CD14-positive monocyte (primary cell): ENCODE measurements around the gene ITIH1. TPM values are rescaled to one million over a fixed set of nuclear protein-coding genes. Genes with fewer than 3 reads are reported as not detected.

Experiments
- DNase-seq, 3 donors: peaks; one replicate each; pipeline ENCODE4 v3.0.0-alpha.2; 2011 to 2022
- H2AFZ ChIP-seq: 2 replicates; pipeline ENCODE4 v1.6.0; 2012; ENCODE audit warnings: mild to moderate bottlenecking, low read depth, low read length, inconsistent platforms; ENCODE audit not compliant: insufficient read depth, poor library complexity, severe bottlenecking
- H3K27ac ChIP-seq, 2 donors: 1 replicate in 1 of 2; 2 replicates in 1 of 2; pipeline ENCODE4 v1.5.1; 2012 to 2013; ENCODE audit warnings: low read length in 2 of 2, control low read depth in 1 of 2, inconsistent platforms in 1 of 2, low read depth in 1 of 2, mild to moderate bottlenecking in 1 of 2
- H3K27me3 ChIP-seq, 2 donors: one replicate each; pipeline versions ENCODE4 v1.6.0 to v1.6.1; 2011 to 2013; ENCODE audit warnings: low read length in 2 of 2; ENCODE audit not compliant: control insufficient read depth in 2 of 2, insufficient read depth in 2 of 2
- H3K36me3 ChIP-seq, 2 donors: replicated peaks in 1 of 2; 1 replicate in 1 of 2; 2 replicates in 1 of 2; pipeline versions ENCODE4 v1.5.1 to v1.6.1; 2012 to 2013; ENCODE audit warnings: low read length in 2 of 2, control low read depth in 1 of 2, inconsistent platforms in 1 of 2, mild to moderate bottlenecking in 1 of 2; ENCODE audit not compliant: insufficient read depth in 2 of 2, control insufficient read depth in 1 of 2
- H3K4me1 ChIP-seq, 2 donors: 1 replicate in 1 of 2; 2 replicates in 1 of 2; pipeline versions ENCODE4 v1.5.1 to v1.6.1; 2012 to 2013; ENCODE audit warnings: low read length in 2 of 2, control low read depth in 1 of 2, inconsistent platforms in 1 of 2, mild to moderate bottlenecking in 1 of 2, moderate library complexity in 1 of 2; ENCODE audit not compliant: insufficient read depth in 2 of 2, control insufficient read depth in 1 of 2
- H3K4me2 ChIP-seq: replicated peaks from 2 replicates; pipeline ENCODE3; 2012; ENCODE audit warnings: low read length, moderate library complexity, mild to moderate bottlenecking; ENCODE audit not compliant: poor library complexity, severe bottlenecking; ENCODE audit errors: extremely low read depth
- H3K4me3 ChIP-seq, 3 experiments: fragments of 200-600 bp in 1 of 3; sonication (generic) in 1 of 3; replicated peaks in 1 of 3; 1 replicate in 2 of 3; 2 replicates in 1 of 3; pipeline ENCODE4 v1.5.1; 2011 to 2013; ENCODE audit warnings: low read length in 3 of 3, mild to moderate bottlenecking in 3 of 3, control low read depth in 2 of 3, low read depth in 2 of 3, inconsistent platforms in 1 of 3, moderate library complexity in 1 of 3
- H3K79me2 ChIP-seq: 2 replicates; pipeline ENCODE4 v1.6.0; 2012; ENCODE audit warnings: mild to moderate bottlenecking, control low read depth, inconsistent platforms, low read length, moderate library complexity; ENCODE audit not compliant: insufficient read depth
- H3K9ac ChIP-seq: 2 replicates; pipeline ENCODE4 v1.6.0; 2017; ENCODE audit warnings: low read length, mild to moderate bottlenecking; ENCODE audit not compliant: insufficient read depth, poor library complexity, severe bottlenecking
- H3K9me3 ChIP-seq, 2 donors: replicated peaks in 1 of 2; 1 replicate in 1 of 2; 2 replicates in 1 of 2; pipeline versions ENCODE4 v1.5.1 to v1.6.1; 2012 to 2013; ENCODE audit warnings: low read length in 2 of 2, control low read depth in 1 of 2; ENCODE audit not compliant: control insufficient read depth in 1 of 2, insufficient read depth in 1 of 2
- H4K20me1 ChIP-seq: 2 replicates; pipeline ENCODE4 v1.6.0; 2012; ENCODE audit warnings: mild to moderate bottlenecking, low read length, control low read depth, moderate library complexity; ENCODE audit not compliant: insufficient read depth
- H3K27ac Mint-ChIP-seq, 7 donors: one replicate each; pipeline ENCODE4 v1.8.0; 2020; ENCODE audit warnings: mild to moderate bottlenecking in 7 of 7, mixed read lengths in 7 of 7, moderate library complexity in 6 of 7, inconsistent platforms in 2 of 7
- H3K27me3 Mint-ChIP-seq, 3 donors: one replicate each; pipeline ENCODE4 v1.8.0; 2021 to 2022; ENCODE audit warnings: low read depth in 3 of 3, mild to moderate bottlenecking in 3 of 3, mixed read lengths in 3 of 3, moderate library complexity in 3 of 3, inconsistent platforms in 1 of 3
- H3K36me3 Mint-ChIP-seq, 2 donors: one replicate each; pipeline ENCODE4 v1.8.0; 2020; ENCODE audit warnings: mixed read lengths in 2 of 2, inconsistent platforms in 1 of 2, mild to moderate bottlenecking in 1 of 2
- H3K4me1 Mint-ChIP-seq: one replicate; pipeline ENCODE4 v1.8.0; 2020; ENCODE audit warnings: mild to moderate bottlenecking, mixed read lengths
- H3K4me3 Mint-ChIP-seq, 2 donors: one replicate each; pipeline ENCODE4 v1.8.0; 2020; ENCODE audit warnings: mild to moderate bottlenecking in 2 of 2, mixed read lengths in 2 of 2, moderate library complexity in 1 of 2
- H3K9me3 Mint-ChIP-seq, 7 donors: one replicate each; pipeline ENCODE4 v1.8.0; 2020 to 2022; ENCODE audit warnings: mixed read lengths in 7 of 7, mild to moderate bottlenecking in 6 of 7, moderate library complexity in 6 of 7, inconsistent platforms in 2 of 7
- WGBS: methylation state at CpG from one replicate; pipeline ENCODE4 v1.1.5; 2013; ENCODE audit warnings: missing lambda C conversion rate; ENCODE audit not compliant: insufficient coverage; 5-methylcytosine and 5-hydroxymethylcytosine counted together
- intact Hi-C, 2 donors: fragments of 100-400 bp; cut with micrococcal nuclease; formaldehyde crosslinking; loops; one replicate each; pipeline versions ENCODE4 v1.15.0 to v1.15.1; 2023
- polyA plus RNA-seq, 3 donors: library from polyadenylated mRNA; depleted of rRNA in 1 of 3; unstranded in 2 of 3; stranded (reverse) in 1 of 3; fragments of 300-500 nt in 2 of 3; fragments of >200 nt in 1 of 3; fragmentation: Illumina TruSeq in 2 of 3; gene quantifications; 1 replicate in 2 of 3; 2 replicates in 1 of 3; pipeline ENCODE4 v1.2.3, GENCODE V29; 2012 to 2021
- TF ChIP-seq, protein P1 (sequence below): fragments of 200-600 bp; IDR thresholded peaks from one replicate; pipeline ENCODE4 v1.8.0; 2022; ENCODE audit warnings: antibody characterized with exemption, mild to moderate bottlenecking

The ITIH1 gene
- polyA plus RNA-seq, 3 donors = 0.75 to 4.4 (median 1.3) TPM

DNA sequence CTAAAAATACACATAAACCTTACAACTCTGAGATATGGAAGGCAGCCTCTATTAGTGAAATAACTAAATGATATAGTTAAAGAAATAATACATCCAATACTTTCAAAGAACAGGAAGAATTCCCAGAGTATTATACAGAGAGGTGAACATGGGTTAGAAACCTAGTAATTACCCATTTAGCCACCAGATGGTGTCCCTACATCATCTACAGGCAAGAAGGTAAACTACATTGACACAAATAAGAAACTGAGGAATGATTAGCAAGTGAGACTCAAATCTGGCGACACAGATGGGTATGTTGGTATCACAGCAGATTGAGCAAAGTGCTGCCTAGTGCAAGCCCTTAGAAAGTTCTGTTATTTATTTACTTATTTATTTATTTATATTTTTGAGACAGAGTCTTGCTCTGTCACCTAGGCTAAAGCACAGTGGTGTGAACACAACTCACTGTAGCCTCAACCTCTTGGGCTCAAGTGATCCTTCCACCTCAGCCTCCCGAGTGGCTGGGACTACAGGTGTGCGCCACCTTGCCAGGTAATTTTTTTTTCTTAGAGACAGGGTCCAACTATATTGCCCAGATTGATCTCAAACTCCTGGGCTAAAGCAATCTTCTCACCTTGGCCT, 34.9 kb upstream of the ITIH1 start:
- no peaks in the 10 kb centered on the region for H4K20me1 ChIP-seq
- peak; percentile 18 to 46 (median 45) for DNase-seq
- TF ChIP-seq, protein P1, sequence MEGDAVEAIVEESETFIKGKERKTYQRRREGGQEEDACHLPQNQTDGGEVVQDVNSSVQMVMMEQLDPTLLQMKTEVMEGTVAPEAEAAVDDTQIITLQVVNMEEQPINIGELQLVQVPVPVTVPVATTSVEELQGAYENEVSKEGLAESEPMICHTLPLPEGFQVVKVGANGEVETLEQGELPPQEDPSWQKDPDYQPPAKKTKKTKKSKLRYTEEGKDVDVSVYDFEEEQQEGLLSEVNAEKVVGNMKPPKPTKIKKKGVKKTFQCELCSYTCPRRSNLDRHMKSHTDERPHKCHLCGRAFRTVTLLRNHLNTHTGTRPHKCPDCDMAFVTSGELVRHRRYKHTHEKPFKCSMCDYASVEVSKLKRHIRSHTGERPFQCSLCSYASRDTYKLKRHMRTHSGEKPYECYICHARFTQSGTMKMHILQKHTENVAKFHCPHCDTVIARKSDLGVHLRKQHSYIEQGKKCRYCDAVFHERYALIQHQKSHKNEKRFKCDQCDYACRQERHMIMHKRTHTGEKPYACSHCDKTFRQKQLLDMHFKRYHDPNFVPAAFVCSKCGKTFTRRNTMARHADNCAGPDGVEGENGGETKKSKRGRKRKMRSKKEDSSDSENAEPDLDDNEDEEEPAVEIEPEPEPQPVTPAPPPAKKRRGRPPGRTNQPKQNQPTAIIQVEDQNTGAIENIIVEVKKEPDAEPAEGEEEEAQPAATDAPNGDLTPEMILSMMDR = peak; percentile 87
- no peak overlapping the region for H3K9ac ChIP-seq
- no peak overlapping the region for H3K4me3 ChIP-seq
- H3K4me2 ChIP-seq = no peak overlapping the region
- H3K4me3 Mint-ChIP-seq = no peak overlapping the region
- H3K9me3 ChIP-seq = no peaks in the 10 kb centered on the region
- no peaks in the 10 kb centered on the region for H3K27me3 ChIP-seq
- no peaks in the 10 kb centered on the region for H3K79me2 ChIP-seq
- no peaks in the 10 kb centered on the region for H3K4me1 Mint-ChIP-seq
- intact Hi-C loops = loop anchor here (2.0 to 10.0 kb wide), 4 partner anchors 56 to 332 kb away; no protein-coding TSS in a partner anchor
- no peaks in the 10 kb centered on the region for H3K4me1 ChIP-seq
- H2AFZ ChIP-seq = no peak overlapping the region
- peaks cover 76 to 91% of the 10 kb centered on the region in 2 donors for H3K36me3 Mint-ChIP-seq
- H3K27me3 Mint-ChIP-seq = peaks cover 0 to 2% (median 1%) of the 10 kb centered on the region in 3 donors
- no peak overlapping the region for H3K27ac ChIP-seq
- no peaks in the 10 kb centered on the region for H3K9me3 Mint-ChIP-seq
- H3K27ac Mint-ChIP-seq = peak overlapping the region in 1 of 7 donors; percentile 3
- H3K36me3 ChIP-seq = peaks cover 79 to 96% of the 10 kb centered on the region in 2 donors
- WGBS = no CpG with 5 or more reads among the region's 3 CpGs

DNA sequence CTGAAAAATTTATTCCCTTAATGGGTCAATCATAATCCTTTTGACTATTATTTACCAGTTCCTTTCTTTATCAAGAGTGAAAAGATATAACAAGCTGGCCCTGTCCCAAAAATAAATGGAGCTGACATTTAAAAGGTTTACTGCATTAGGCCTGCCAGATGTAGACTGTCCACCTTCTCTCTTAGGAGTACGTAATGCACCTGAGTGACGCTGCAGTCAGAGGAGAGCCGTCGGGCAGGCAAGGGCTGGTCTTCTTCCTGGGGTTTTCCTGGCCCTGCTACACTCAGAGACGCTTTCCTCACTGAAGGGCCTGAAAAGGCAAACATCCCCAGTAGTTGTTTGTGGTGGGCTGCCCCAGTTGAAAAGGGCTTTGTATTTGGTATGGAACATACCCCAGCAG, 34.2 kb upstream of the ITIH1 start:
- Mint-ChIP-seq H3K27ac (peak overlapping the region in 1 of 7 donors; percentile 69), H3K27me3 (peaks cover 0 to 1% (median 0%) of the 10 kb centered on the region in 3 donors), H3K4me1 (no peaks in the 10 kb centered on the region), H3K4me3 (no peak overlapping the region), H3K36me3 (peaks cover 76 to 91% of the 10 kb centered on the region in 2 donors), H3K9me3 (no peaks in the 10 kb centered on the region)
- H3K27me3 ChIP-seq = no peaks in the 10 kb centered on the region
- no peaks in the 10 kb centered on the region for H3K4me1 ChIP-seq
- H3K4me2 ChIP-seq = no peak overlapping the region
- no peak for DNase-seq
- H2AFZ ChIP-seq = no peak overlapping the region
- no peak overlapping the region for H3K4me3 ChIP-seq
- H3K79me2 ChIP-seq = no peaks in the 10 kb centered on the region
- TF ChIP-seq, protein P1 = no peak
- intact Hi-C loops = loop anchor here (2.0 to 10.0 kb wide), 4 partner anchors 56 to 332 kb away; no protein-coding TSS in a partner anchor
- 100% methylated on average over 1 of the region's 5 CpGs for WGBS
- H4K20me1 ChIP-seq = no peaks in the 10 kb centered on the region
- H3K9ac ChIP-seq = no peak overlapping the region
- no peaks in the 10 kb centered on the region for H3K9me3 ChIP-seq
- peaks cover 78 to 93% of the 10 kb centered on the region in 2 donors for H3K36me3 ChIP-seq
- H3K27ac ChIP-seq = no peak overlapping the region
